Inflammatory macrophage (primary cell): ENCODE data around the gene SCYL3.
"Not testable (repeated sequence)": the region's sequence is repeated elsewhere in the genome, so short reads cannot be mapped to it uniquely, and the experiment has no call there.

ENCODE experiments used
- DNase-seq, 2 donors: peaks; one replicate each; pipeline ENCODE4 v3.0.0-alpha.2; 2020 to 2022
- total RNA-seq, 18 experiments: gene quantifications; one replicate each; lab custom pipeline; 2026; ENCODE audit warnings: mixed read lengths in 6 of 18, inconsistent platforms in 2 of 18; lab: John Stamatoyannopoulos, UW

The SCYL3 gene, protein sequence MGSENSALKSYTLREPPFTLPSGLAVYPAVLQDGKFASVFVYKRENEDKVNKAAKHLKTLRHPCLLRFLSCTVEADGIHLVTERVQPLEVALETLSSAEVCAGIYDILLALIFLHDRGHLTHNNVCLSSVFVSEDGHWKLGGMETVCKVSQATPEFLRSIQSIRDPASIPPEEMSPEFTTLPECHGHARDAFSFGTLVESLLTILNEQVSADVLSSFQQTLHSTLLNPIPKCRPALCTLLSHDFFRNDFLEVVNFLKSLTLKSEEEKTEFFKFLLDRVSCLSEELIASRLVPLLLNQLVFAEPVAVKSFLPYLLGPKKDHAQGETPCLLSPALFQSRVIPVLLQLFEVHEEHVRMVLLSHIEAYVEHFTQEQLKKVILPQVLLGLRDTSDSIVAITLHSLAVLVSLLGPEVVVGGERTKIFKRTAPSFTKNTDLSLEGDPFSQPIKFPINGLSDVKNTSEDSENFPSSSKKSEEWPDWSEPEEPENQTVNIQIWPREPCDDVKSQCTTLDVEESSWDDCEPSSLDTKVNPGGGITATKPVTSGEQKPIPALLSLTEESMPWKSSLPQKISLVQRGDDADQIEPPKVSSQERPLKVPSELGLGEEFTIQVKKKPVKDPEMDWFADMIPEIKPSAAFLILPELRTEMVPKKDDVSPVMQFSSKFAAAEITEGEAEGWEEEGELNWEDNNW
- total RNA-seq, result 4.0 to 17.4 (median 12.1) reads per million in 18 experiments

DNA sequence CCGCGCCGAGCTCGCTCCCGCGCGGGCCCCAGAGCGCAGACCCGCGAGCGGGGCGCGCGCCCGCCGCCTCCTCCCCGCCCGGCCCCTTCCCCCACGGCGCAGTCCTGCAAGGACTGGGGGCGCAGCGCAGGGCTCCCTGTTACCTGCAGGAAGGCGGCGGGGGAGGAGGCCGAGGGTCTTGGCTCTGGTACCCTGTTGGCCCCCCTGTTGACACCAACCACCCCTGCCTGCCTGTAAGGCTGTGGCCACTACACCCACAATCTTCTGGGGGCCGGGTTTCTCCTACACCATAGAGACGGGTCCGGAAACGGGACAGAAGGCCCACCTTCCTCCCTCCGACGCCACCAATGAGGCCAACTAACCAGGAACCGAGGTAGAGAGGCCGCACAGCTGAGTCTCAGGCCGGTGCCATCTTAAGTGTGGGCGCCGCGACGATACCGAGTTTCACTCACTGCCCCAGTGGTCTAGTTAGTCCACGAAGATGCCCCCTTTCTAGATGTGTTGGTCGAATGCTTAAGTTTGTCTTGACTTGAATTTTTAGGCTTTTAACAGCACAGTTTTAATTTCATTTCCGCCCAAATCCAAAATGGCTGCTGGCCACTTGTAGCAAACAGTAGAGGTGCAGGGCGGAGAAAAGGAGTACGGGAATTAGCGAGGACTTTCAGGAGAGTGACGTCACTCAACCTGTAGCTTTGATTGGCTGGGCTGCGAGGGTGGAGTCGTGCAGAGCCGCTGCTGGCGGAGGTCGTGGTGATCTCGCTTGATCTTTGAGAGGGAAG is at the start of gene SCYL3:
Gene SCYL3 (minus strand): TSS at position 252 of the 779 bp plus-strand sequence. CDS start 5,056 bp downstream, outside the sequence.
- peak; percentile 96 to 97 for DNase-seq

DNA sequence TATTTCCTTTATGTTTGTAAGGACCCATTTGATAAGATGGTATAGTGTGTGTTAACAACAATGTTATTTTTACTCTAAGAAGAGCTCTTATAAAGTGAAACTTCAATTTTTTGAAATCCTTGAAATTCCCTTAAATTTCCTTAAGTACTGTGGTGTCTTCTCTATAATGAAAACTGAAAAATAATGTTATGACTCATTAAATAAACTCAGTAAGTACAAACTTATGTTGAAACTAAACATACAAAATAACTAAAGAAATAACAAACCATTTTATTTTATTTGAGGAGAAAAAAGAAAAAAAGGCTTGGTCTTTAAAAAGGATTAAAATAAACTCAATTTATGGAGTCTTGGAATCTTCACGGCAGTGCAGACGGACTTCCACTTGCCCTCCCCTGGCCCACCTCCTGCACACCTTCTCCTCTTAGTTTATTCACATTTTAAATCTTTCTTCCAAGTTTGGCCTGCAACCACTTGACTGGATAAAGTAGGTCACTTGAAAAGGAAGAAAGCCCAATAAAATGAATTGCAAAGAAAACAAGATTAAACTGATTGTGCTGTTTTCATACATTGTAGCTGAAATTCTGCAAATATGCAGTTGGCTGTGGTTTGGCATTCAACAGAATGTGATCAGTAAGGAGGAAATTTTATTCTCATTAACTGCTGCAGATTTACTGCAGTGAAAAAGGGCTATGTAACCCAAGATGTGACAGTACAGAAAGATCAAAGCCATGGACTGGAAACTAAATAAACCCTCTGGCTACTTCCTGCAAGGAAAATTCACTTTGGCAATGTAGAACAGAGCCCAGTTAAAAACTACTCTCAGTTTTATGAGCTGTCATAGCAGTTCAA is 48.5 kb upstream of the SCYL3 start:
- no peak for DNase-seq

DNA sequence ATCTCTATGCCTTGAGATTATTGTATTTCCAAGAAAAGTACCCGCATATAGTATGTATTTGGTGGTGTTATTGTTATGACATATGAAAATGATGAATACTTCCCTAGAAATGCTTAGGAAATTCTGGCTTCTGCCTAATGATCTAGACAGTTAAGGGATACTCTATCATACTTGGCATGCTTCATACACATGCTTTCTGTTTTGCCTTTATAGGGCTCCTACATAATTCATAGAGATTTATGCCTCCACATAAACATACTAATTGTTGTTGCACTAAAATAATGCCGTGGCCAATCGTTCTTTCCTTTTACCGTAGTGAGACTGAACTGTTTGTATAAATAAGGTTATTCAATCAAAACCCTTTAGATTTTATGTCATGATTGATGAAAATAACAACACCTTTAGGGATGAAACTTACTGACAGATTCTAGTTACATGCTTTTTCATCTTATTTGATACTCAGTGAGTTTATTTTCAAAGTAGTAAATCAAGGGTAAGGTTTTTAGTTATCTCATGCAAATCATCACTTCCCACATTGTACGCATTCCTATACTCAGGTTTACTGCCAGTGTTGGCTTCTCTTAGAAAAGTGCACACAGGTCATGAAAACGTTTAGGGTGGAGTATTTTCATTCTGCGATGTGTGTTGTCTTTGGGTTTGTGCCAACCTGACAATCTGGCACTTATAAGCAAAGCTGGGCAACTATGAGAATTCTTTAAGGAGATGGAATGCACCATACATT is 40.5 kb upstream of the SCYL3 start:
- no peak for DNase-seq

DNA sequence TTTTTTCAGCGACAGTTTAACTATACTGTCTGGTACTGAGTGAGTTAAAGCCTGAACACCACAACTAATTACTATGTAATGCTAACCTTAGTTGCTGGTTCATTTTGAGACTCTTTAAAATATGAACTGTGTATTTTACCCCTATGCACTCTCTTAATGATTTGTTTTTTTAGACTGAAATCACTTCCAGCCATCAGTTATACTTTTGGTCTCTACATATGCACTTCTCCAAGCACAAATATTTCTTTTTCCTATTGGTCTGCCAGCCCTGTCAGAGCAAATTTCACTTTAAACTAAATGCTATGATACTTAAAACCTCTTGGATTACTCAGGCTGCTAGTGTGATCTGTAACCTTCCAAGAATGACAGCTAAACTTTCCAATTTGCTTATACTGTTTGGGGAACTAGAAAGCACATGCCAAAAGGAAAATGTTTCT is 38.1 kb upstream of the SCYL3 start:
- DNase-seq, result no peak

DNA sequence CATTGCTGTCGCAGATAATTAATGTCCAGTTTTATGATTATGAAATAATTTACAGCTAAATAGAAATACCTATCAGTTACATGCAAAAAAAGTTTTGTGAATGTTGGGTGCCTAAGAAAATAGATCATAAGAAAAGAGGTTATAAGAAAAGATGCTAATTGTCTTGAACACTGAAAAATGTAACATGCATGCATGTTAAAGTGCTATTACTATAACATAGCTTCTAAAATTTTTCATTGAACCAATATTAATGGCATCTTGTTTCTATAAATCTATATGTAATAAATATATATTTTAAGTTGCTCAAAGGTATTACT is 35.5 kb upstream of the SCYL3 start:
- no peak for DNase-seq

DNA sequence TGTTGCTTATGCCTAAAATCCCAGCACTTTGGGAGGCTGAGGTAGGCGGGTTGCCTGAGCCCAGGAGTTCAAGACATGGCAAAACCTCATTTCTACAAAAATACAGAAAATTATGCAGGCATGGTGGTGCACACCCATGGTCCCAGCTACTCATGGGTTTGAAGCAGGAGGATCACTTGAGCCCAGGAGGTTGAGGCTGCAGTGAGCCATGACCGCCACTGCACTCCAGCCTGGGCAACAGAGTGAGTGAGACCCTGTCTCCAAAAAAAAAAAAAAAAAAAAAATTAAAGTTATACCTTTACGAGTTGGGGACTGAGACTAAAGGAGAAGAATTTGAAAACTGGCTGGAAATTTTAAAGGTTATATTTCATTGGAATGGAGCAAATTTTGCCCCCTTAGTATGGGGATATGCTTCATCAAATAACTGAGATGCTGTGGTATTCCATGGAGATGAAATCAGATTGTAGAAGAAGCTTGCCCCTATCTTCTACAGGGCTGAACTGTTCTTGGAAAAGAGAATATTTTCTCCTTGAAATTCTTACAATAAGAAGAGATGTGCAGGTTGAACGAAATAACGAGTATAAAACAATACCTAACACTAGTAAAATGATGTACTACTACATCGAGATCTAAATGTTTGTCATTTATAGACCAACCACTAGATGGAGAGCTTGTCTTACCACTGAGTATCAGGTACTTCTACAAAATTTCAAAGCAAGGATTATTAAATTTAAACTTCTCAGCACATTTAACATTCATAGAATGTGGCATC is 34.9 kb upstream of the SCYL3 start:
- DNase-seq, result peak; percentile 32 to 60

DNA sequence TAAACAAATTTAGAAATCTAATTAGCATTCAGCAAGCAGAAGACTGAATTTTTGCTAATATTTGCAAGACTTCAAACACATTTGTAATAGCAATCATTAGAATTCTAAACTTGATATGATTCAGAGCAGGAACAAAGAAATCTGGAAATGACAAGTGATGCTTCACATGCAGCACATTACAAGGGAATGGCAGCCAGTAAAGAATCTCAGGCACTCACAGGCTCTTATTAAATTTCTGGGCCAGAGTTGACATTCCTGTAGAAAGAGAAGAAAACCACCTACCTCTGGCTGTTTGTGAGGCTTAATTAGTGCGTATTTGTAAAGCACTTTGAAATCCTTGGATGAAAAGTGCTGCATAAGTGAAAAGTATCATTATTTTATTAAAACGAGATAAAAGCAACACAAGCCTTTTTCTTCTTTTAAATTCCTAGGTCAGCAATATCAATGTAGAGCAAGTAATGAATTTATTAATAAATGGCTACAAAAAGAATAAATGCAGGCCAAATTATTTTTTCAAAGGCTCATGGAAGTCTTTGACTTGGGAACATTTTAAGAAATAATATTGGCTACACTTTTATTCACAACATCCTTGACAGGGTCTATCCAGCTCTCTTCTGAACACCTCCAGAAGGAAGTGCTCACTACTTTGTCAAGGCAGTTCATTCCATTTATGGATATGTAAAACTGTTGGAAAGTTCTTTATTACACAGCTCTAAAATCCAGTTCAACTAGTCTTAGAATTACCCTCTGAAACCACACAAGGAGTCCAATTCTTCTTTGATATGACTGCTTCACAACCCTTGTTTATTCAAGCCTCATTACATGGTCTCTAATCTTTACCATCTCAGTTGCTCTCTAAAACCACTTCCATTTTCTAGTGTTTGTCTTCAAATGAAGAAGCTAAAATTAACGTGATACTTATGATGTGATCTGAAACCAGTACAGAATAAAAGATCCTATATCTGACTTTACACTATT is 32.1 kb upstream of the SCYL3 start:
- DNase-seq, result no peak

DNA sequence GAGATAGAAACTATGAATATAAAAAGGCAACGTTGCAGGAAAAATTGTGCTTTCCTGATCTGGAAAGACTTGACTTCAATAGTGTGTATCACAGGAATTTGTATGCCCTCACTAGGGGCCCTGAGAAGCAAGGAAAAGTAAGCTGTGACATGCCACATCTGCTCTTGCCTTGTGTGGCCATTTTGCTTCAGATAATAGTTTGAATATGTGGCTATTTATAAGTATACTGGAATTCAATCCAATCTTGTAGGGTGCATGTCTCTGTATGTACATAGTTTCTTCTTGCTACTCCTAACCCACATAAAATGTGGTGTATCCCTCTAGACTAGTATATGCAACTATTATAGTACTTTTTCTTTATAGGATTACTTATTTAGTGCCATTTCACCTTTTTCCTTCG is 31.1 kb upstream of the SCYL3 start:
- no peak for DNase-seq

DNA sequence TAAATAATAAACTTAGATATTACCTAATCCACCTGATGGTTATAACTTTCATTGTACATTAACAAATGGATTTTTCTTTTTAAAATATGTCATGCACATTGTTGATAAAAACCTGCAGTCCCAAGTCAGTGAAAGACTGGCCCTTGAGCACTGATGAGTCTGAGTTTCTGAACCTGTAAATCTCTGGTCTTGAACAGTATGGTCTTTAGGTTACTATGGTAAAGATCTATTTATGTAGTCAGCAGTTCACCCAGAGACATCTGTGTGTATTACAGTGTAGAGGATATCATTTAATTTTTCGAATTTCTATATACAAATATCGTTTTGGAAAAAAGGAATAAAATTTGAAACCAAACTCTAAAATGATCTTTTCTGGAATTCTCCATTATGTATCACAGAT is 30.4 kb upstream of the SCYL3 start:
- no peak for DNase-seq

DNA sequence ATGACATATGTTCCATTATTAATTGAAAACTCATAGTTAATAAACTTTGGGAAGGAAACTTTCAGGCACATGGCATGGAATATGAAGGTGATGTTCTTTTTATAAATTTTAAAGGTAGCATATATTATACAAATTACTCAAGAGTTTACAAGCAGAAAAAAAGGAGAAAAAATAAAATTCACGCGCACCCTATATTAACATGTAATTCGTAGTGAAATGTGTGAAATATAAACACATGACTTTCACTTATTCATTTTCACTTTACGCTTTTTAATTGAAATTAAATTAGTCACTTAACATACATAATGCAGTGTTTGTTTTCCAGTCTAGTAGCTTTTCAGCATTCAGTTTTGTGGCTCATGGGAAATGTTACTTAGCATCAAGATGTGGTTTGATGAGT is 27.4 kb upstream of the SCYL3 start:
- DNase-seq, result no peak

DNA sequence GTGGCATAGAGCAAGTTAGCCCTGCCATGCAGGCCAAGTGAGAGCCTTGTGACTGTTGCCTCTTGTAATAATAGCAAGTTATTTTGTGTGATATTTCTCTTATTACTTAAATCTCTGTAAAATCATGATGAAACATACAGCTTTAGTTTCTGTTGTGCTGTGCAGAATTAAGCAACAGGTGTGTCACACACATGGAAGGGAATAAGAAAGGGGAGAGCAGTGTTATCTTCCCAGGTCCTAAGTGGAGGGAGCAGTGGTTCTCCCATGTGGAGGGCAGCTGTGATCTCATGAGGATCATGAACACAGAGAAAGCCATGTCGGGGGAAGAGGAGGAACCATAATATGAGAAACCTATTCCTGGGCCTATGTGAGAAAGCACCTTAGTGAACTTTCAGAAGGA is 25.2 kb upstream of the SCYL3 start:
- no peak for DNase-seq

DNA sequence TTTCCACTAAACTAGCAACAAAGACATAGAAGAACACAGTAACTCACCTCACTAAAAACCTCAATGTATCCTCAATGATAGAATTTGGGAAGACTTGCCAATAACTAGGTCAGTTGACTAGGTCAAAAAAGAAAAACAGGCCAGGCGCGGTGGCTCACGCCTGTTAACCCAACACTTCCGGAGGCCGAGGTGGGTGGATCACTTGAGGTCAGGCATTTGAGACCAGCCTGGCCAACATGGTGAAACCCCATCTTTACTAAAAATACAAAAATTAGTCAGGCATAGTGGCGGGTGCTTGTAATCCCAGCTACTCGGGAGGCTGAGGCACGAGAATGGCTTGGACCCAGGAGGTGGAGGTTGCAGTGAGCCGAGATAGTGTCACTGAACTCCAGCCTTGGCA is 24.5 kb upstream of the SCYL3 start:
- DNase-seq, result not testable (repeated sequence)

DNA sequence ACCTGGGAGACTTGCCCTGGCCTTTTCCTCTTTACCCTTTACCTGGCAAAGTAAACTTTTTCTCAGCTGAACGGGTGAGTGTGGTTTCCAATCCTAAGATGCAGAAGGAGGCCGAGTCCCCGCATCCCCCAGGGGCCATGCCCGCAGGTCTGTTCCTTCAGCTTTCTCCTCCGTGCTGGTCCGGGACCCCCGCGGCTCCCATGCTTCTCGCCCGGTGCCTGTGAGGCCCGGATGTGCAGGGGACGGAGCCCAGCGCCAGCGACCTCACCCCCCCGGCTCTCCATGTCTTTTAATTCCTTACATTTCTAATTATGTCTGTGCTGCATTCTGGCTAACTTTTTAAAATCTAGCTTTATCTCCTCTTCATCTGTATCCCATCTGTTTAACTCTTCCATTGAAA is 21.5 kb upstream of the SCYL3 start:
- no peak for DNase-seq

DNA sequence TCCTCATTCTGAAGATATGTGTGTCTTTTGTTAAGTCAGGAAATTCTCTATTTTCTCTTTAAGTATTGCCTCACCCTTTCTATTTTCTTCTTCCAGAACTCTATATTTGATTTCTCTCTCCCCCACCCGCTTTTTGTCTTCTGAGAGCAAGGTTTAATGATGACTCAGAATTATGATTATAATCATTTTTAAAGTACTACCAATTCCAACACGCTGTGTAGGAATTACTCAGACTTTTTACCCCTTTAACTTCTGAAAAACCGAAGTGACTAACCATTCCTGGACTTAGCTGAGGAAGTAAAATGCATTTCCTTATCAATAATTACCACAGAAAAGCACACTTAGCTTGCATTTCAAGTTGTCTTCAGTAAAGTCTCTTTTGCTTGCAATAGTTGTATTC is 20.8 kb upstream of the SCYL3 start:
- no peak for DNase-seq

DNA sequence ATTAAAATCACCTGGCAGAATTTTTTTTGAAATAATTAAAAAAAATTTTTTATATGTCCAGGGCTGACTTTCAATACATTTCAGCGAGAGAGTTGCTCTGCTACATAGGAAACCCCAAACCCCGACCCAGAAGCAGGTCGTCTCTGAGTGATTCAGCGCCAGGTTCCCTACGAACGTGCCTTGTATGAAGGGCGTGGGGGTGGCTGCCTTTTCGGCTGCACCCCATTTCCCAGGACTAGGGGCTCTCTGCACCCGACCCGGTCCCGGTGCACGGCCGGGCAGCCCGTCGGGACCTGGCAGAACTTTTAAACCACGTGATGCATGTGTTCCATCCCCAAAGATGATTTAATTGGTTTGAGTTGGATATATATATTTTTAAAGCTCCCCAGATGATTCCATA is 15.8 kb upstream of the SCYL3 start:
- DNase-seq, result no peak

DNA sequence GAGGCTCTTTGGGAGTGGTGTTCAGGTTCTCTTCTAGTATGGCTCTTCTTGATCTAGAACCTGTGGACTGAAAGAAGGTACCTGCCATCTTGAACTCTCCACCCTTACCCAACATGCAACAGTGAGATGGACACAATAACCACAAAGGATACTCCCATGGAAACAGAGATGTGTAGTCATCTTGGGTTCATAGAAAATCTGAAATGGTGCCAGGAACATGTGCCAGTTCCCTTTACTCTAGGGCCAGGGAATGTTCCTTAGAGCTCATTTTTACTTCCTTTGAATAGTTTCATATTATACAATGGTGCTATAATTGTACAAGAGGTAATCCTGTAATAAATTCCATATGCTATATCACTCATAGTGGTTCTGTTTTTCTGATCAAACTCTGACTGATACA is 13.2 kb upstream of the SCYL3 start:
- DNase-seq, result peak; percentile 4 to 11

DNA sequence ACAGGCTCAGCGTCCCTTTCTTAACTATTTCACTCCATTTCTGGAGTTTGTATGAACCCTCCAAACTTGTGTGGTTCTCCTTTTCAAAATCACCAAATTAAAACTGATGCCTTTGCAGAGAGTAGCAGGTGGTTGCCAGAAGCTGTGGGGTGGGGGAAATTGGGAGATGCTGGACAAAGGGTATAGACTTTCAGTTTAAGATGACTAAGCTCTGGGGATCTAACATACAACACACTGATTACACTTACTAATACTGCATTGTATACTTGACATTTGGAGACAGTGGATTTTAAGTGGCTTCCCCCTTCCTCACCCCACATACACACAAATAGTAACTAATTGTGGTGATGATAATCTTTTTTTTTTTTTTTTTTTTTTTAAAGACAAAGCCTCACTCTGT is 11.1 kb upstream of the SCYL3 start:
- no peak for DNase-seq

DNA sequence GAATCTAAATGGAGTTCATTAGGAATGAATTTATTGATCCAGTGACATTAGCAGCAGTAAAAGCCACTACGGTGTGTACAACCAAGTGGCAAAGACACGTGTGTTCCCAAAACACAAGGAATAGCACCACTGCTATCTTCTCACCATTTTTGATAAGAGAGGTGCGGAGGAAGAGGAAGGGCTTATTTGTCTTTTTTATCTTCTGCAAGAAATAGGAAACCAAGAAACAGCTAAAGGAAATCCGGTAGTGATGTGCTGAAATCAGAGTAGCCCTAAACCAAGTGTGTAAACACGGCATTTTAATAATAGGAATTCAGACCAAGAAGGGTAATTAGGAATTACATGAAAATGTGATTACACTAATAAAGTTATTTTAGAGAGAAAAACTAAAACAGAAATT is 9.1 kb upstream of the SCYL3 start:
- no peak for DNase-seq

DNA sequence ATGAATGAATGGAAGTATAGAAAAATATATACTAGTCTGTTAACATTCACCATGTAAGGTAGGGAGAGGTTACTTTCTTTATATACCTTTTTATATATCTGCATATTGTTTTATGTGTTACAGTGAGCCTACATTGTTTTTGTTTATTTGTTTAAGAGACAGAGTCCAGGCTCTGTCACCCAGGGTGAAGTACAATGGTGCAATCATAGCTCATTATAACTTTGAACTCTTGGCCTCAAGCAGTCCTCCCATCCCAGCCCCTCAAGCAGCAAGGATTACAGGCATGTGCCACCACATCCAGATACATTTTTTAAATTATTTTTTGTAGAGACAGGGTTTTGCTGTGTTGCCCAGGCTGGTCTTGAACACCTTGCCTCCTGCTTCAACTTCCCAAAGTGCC is 7.4 kb upstream of the SCYL3 start:
- DNase-seq, result no peak

DNA sequence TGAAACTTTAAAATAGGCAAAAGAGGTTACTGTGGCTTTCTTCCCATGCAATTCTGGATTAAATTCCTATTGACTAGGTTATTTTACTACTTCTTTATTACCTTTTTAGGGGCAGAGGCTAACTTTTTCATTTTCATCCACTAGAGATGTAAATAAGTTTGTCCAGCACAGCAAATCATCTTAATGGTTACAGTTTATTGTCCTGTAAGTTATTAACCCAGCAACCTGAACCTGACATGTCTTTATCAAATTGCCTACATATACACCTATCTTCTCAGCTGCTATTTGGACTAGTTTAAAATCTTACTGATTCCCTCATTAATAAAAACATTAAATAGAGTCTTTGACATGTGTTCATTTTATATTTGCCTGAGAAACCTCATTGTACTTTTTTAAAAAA is 6.9 kb upstream of the SCYL3 start:
- no peak for DNase-seq
